GM13977 (cell line): ENCODE measurements around the gene SHISAL1.

Experiments
- DNase-seq: peaks from one replicate; pipeline ENCODE4 v3.0.0; 2012; ENCODE audit warnings: low spot score
- CTCF ChIP-seq: IDR thresholded peaks from 2 replicates; pipeline ENCODE4 v1.5.1; 2012; ENCODE audit warnings: mild to moderate bottlenecking, control low read depth; ENCODE audit not compliant: insufficient read depth; ENCODE audit errors: extremely low read depth, missing control alignments
- in situ Hi-C: fragments of 300-500 bp; cut with MboI; formaldehyde crosslinking; loops from one replicate; pipeline ENCODE4 v1.12.0; 2022; ENCODE audit warnings: low sequenced_read_pairs, low pct_unique_long_range_greater_than_20kb, mixed read lengths, inconsistent platforms; ENCODE audit not compliant: unreplicated experiment

SHISAL1 gene

GRCh38 chr22:44344407-44344806, 31.7 kb upstream of the SHISAL1 start:
- in situ Hi-C loops, result no loop called here
- DNase-seq, result no peak
- TF ChIP-seq CTCF, result no peak

- in situ Hi-C loops, result no loop called here
- no peak for TF ChIP-seq CTCF
- DNase-seq, result no peak
Measured at GRCh38 chr22:44342347-44342956, 29.7 kb upstream of the SHISAL1 start.

- in situ Hi-C loops, result no loop called here
- no peak for TF ChIP-seq CTCF
- DNase-seq, result no peak
Measured at GRCh38 chr22:44341431-44342346, 28.9 kb upstream of the SHISAL1 start.

GRCh38 chr22:44340271-44341239, 27.8 kb upstream of the SHISAL1 start:
- TF ChIP-seq CTCF, result no peak
- DNase-seq, result no peak
- in situ Hi-C loops, result no loop called here

GRCh38 chr22:44338906-44339305, 26.2 kb upstream of the SHISAL1 start:
- no peak for TF ChIP-seq CTCF
- no peak for DNase-seq
- in situ Hi-C loops, result no loop called here

- no peak for DNase-seq
- in situ Hi-C loops, result no loop called here
- TF ChIP-seq CTCF, result no peak
Measured at GRCh38 chr22:44338177-44338810, 25.5 kb upstream of the SHISAL1 start.
